OCI-LY7 (cell line): Measurements from ENCODE around the gene FRMPD4.

Experiments used
- EZH2phosphoT487 ChIP-seq: fragments of 200-600 bp; sonication (generic); IDR thresholded peaks from 2 replicates; pipeline ENCODE4 v1.6.1; 2018; ENCODE audit warnings: low read depth, borderline replicate concordance, mild to moderate bottlenecking, mixed run types, antibody characterized with exemption, low read length, moderate library complexity, mixed read lengths
- TF ChIP-seq, protein P1 (sequence below): fragments of 200-600 bp; sonication (generic); conservative IDR thresholded peaks from 2 replicates; pipeline ENCODE4 v1.5.1; 2014; ENCODE audit warnings: mild to moderate bottlenecking, antibody characterized with exemption, low read length, moderate library complexity, mixed read lengths

- TF ChIP-seq, protein P1, sequence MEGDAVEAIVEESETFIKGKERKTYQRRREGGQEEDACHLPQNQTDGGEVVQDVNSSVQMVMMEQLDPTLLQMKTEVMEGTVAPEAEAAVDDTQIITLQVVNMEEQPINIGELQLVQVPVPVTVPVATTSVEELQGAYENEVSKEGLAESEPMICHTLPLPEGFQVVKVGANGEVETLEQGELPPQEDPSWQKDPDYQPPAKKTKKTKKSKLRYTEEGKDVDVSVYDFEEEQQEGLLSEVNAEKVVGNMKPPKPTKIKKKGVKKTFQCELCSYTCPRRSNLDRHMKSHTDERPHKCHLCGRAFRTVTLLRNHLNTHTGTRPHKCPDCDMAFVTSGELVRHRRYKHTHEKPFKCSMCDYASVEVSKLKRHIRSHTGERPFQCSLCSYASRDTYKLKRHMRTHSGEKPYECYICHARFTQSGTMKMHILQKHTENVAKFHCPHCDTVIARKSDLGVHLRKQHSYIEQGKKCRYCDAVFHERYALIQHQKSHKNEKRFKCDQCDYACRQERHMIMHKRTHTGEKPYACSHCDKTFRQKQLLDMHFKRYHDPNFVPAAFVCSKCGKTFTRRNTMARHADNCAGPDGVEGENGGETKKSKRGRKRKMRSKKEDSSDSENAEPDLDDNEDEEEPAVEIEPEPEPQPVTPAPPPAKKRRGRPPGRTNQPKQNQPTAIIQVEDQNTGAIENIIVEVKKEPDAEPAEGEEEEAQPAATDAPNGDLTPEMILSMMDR = no peak
- TF ChIP-seq EZH2phosphoT487 = no peak
These were observed 48.5 kb upstream of the FRMPD4 start for GRCh38 chrX:12089740-12090139.
